ENCODE results near the gene ZNF592.
"Not testable (repeated sequence)": the region's sequence is repeated elsewhere in the genome, so short reads cannot be mapped to it uniquely, and the experiment has no call there.

Gene ZNF592

GRCh38 chr15:84748274-84749110 is at the start of gene ZNF592:
TSS of gene ZNF592 (plus strand) at chr15:84748592. CDS start at chr15:84782676, 34,084 bp downstream.
- in situ Hi-C loops (cut with MboI; ENCODE audit: low sequenced_read_pairs), result no loop called here

GRCh38 chr15:84699538-84700191 is 48.7 kb upstream of the ZNF592 start:
- in situ Hi-C loops (cut with MboI; ENCODE audit: low sequenced_read_pairs), result no loop called here

- in situ Hi-C loops (cut with MboI; ENCODE audit: low sequenced_read_pairs), result no loop called here
These were observed 45.4 kb upstream of the ZNF592 start for GRCh38 chr15:84702961-84703482.

GRCh38 chr15:84703808-84704207 is 44.6 kb upstream of the ZNF592 start:
- in situ Hi-C loops (cut with MboI; ENCODE audit: low sequenced_read_pairs), result no loop called here

GRCh38 chr15:84714372-84714771 is 34.0 kb upstream of the ZNF592 start:
- in situ Hi-C loops (cut with MboI; ENCODE audit: low sequenced_read_pairs), result no loop called here

GRCh38 chr15:84714821-84715220 is 33.6 kb upstream of the ZNF592 start:
- in situ Hi-C loops (cut with MboI; ENCODE audit: low sequenced_read_pairs), result no loop called here

- in situ Hi-C loops (cut with MboI; ENCODE audit: low sequenced_read_pairs), result no loop called here
These were observed 32.9 kb upstream of the ZNF592 start for GRCh38 chr15:84715441-84716035.

- in situ Hi-C loops (cut with MboI; ENCODE audit: low sequenced_read_pairs), result no loop called here
These were observed 32.2 kb upstream of the ZNF592 start, which contains the start of gene SEC11A for GRCh38 chr15:84716036-84716732. TSS of gene SEC11A (minus strand) at chr15:84716139. CDS start at chr15:84716075, 64 bp downstream.

- in situ Hi-C loops (cut with MboI; ENCODE audit: low sequenced_read_pairs), result no loop called here
These were observed 27.0 kb upstream of the ZNF592 start for GRCh38 chr15:84721371-84721770.

- in situ Hi-C loops (cut with MboI; ENCODE audit: low sequenced_read_pairs), result no loop called here
These were observed 25.8 kb upstream of the ZNF592 start for GRCh38 chr15:84722628-84723027.

GRCh38 chr15:84725001-84725491 is 23.3 kb upstream of the ZNF592 start:
- in situ Hi-C loops (cut with MboI; ENCODE audit: low sequenced_read_pairs), result no loop called here

GRCh38 chr15:84727429-84727828 is 21.0 kb upstream of the ZNF592 start:
- in situ Hi-C loops (cut with MboI; ENCODE audit: low sequenced_read_pairs), result no loop called here

GRCh38 chr15:84731774-84732173 is 16.6 kb upstream of the ZNF592 start:
- in situ Hi-C loops (cut with MboI; ENCODE audit: low sequenced_read_pairs), result no loop called here

GRCh38 chr15:84734794-84735479 is 13.5 kb upstream of the ZNF592 start:
- in situ Hi-C loops (cut with MboI; ENCODE audit: low sequenced_read_pairs), result no loop called here

GRCh38 chr15:84735480-84736061 is 12.8 kb upstream of the ZNF592 start:
- in situ Hi-C loops (cut with MboI; ENCODE audit: low sequenced_read_pairs), result not testable (repeated sequence)

- in situ Hi-C loops (cut with MboI; ENCODE audit: low sequenced_read_pairs), result no loop called here
These were observed 12.0 kb upstream of the ZNF592 start for GRCh38 chr15:84736375-84736774.

- in situ Hi-C loops (cut with MboI; ENCODE audit: low sequenced_read_pairs), result no loop called here
These were observed 11.4 kb upstream of the ZNF592 start for GRCh38 chr15:84737005-84737404.

- in situ Hi-C loops (cut with MboI; ENCODE audit: low sequenced_read_pairs), result no loop called here
These were observed 7.7 kb upstream of the ZNF592 start for GRCh38 chr15:84740691-84741090.

GRCh38 chr15:84741121-84741520 is 7.3 kb upstream of the ZNF592 start:
- in situ Hi-C loops (cut with MboI; ENCODE audit: low sequenced_read_pairs), result no loop called here
